ENCODE data around the gene PARG. TPM values are rescaled to one million over a fixed set of nuclear protein-coding genes. Genes with fewer than 3 reads are reported as not detected.
"Not testable (repeated sequence)": the region's sequence is repeated elsewhere in the genome, so short reads cannot be mapped to it uniquely, and the experiment has no call there.

Gene PARG
- total RNA-seq, 2 experiments from 2014 or later: 32.7 to 34.2 TPM

DNA sequence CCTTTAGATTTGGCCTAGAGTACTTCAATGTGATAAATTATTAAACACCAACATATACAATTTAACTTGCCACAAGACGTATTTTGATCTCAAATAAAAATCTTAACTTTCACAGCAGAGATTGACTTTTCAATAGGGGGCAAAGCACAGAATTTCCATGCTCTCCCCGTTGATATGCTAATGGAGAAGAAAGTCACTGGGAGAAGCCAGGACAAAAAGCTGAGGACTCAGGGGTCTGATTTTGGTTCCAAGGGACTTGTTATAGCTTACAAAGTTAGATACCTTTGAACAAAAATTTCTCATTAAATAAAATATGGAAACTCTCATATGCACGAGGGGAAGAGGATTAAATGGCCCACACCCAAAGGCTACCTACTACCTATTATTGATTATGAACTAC lies 59.5 kb downstream of the PARG start:
- H3K4me1 Mint-ChIP-seq; DNase-seq; H3K27ac Mint-ChIP-seq; H3K9me3 Mint-ChIP-seq; POLR2A ChIA-PET; ATAC-seq (ENCODE audit: low read depth); H3K36me3 Mint-ChIP-seq; H3K27me3 Mint-ChIP-seq; H3K4me3 Mint-ChIP-seq: not testable (repeated sequence)

GRCh38 chr10:49872740-49873139 lies 69.1 kb downstream of the PARG start:
- H3K27ac Mint-ChIP-seq; ATAC-seq (ENCODE audit: low read depth); H3K4me1 Mint-ChIP-seq; H3K9me3 Mint-ChIP-seq; H3K36me3 Mint-ChIP-seq; DNase-seq; POLR2A ChIA-PET; H3K27me3 Mint-ChIP-seq; H3K4me3 Mint-ChIP-seq: not testable (repeated sequence)

DNA sequence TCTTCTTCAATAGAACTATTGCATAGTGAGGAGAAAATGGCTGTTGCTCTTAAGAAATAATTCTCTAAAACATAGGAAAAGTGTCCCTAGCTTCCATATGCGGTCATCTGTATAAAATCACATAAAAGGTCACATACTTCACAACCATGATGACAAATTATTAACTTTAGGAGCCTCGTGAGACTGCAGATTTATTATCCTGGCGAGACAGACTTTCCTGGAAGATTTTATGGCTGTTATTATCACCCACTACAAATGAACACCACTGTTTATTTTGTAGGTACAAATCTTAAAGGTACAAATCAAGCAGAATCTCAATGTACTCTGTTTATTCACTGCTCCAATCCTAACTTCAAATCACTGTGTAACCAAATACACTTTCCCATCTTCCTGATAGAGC lies 70.4 kb downstream of the PARG start:
- H3K36me3 Mint-ChIP-seq; ATAC-seq (ENCODE audit: low read depth); H3K27ac Mint-ChIP-seq; H3K27me3 Mint-ChIP-seq; DNase-seq; H3K9me3 Mint-ChIP-seq; POLR2A ChIA-PET; H3K4me3 Mint-ChIP-seq; H3K4me1 Mint-ChIP-seq: not testable (repeated sequence)

- H3K9me3 Mint-ChIP-seq; H3K27me3 Mint-ChIP-seq; ATAC-seq (ENCODE audit: low read depth); H3K27ac Mint-ChIP-seq; H3K36me3 Mint-ChIP-seq; H3K4me1 Mint-ChIP-seq; H3K4me3 Mint-ChIP-seq; POLR2A ChIA-PET; DNase-seq: not testable (repeated sequence)
These were observed 81.9 kb downstream of the PARG start for GRCh38 chr10:49859933-49860332.

GRCh38 chr10:49858697-49859382 lies 83.0 kb downstream of the PARG start:
- H3K4me3 Mint-ChIP-seq; H3K27me3 Mint-ChIP-seq; H3K4me1 Mint-ChIP-seq; DNase-seq; ATAC-seq (ENCODE audit: low read depth); H3K36me3 Mint-ChIP-seq; H3K9me3 Mint-ChIP-seq; POLR2A ChIA-PET; H3K27ac Mint-ChIP-seq: not testable (repeated sequence)

DNA sequence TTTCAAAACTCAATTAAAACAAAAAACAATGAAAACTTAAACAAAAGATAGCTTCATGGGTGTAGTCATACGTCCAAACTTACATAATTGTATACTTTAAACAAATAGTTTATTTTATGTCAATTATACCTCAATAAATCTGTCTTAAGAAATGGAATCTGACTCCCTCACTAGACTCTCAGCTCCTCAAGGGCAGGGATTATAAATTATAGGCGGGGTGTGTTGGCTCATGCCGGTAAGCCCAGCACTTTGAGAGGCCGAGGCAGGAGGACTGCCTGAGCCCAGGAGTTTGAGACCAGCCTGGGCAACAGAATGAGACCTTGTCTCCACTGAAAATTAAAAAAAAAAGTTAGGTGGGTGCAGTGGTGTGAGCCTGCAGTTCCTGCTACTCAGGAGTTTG lies 92.3 kb downstream of the PARG start:
- H3K4me1 Mint-ChIP-seq; DNase-seq; H3K4me3 Mint-ChIP-seq; POLR2A ChIA-PET; H3K9me3 Mint-ChIP-seq; H3K36me3 Mint-ChIP-seq; H3K27ac Mint-ChIP-seq; ATAC-seq (ENCODE audit: low read depth); H3K27me3 Mint-ChIP-seq: not testable (repeated sequence)

GRCh38 chr10:49844775-49845595 lies 96.8 kb downstream of the PARG start:
- POLR2A ChIA-PET: no interaction called here
- ATAC-seq (ENCODE audit: low read depth) (no peak), DNase-seq (no peak)
- H3K9me3 Mint-ChIP-seq: no peaks in the 10 kb centered on the region
- peaks cover 6% of the 10 kb centered on the region for H3K36me3 Mint-ChIP-seq
- no peak overlapping the region for H3K27ac Mint-ChIP-seq
- no peak overlapping the region for H3K4me3 Mint-ChIP-seq
- H3K4me1 Mint-ChIP-seq: no peaks in the 10 kb centered on the region
- H3K27me3 Mint-ChIP-seq: no peaks in the 10 kb centered on the region

DNA sequence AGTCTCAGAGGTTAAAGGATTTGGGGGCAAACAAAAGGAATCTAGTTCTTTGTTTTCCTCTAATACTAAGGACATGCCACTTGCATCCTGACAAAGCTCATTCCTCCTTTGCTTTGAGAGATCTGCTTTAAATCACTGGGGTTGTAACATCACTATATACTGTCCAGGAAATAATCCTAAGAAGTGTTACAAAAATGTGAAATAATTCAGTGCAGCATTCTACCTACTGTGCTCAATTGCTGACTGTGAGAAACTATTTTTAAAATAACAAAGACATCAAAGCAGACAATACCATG lies 99.5 kb downstream of the PARG start:
- H3K4me3 Mint-ChIP-seq, POLR2A ChIA-PET: not testable (repeated sequence)

GRCh38 chr10:49841615-49842332 lies 100.1 kb downstream of the PARG start:
- no peak for DNase-seq
- no peak overlapping the region for H3K4me3 Mint-ChIP-seq
- peaks cover 18% of the 10 kb centered on the region for H3K36me3 Mint-ChIP-seq
- no peak overlapping the region for H3K27ac Mint-ChIP-seq
- ATAC-seq (ENCODE audit: low read depth): no peak
- POLR2A ChIA-PET: no interaction called here
- H3K27me3 Mint-ChIP-seq: no peaks in the 10 kb centered on the region
- H3K4me1 Mint-ChIP-seq: no peaks in the 10 kb centered on the region
- no peaks in the 10 kb centered on the region for H3K9me3 Mint-ChIP-seq

More for the DNA sequence above, 99.5 kb downstream of the PARG start:
- H3K27me3 Mint-ChIP-seq; H3K27ac Mint-ChIP-seq; H3K4me1 Mint-ChIP-seq; ATAC-seq (ENCODE audit: low read depth); H3K9me3 Mint-ChIP-seq; DNase-seq: not testable (repeated sequence)
- H3K36me3 Mint-ChIP-seq: peaks cover 18% of the 10 kb centered on the region

GRCh38 chr10:49837685-49838084 lies 104.1 kb downstream of the PARG start:
- H3K27me3 Mint-ChIP-seq: no peaks in the 10 kb centered on the region
- POLR2A ChIA-PET: no interaction called here
- no peaks in the 10 kb centered on the region for H3K4me1 Mint-ChIP-seq
- peaks cover 14% of the 10 kb centered on the region for H3K36me3 Mint-ChIP-seq
- ATAC-seq (ENCODE audit: low read depth): no peak
- DNase-seq: no peak
- no peaks in the 10 kb centered on the region for H3K9me3 Mint-ChIP-seq
- H3K4me3 Mint-ChIP-seq: no peak overlapping the region
- H3K27ac Mint-ChIP-seq: no peak overlapping the region

- POLR2A ChIA-PET: no interaction called here
- DNase-seq (no peak), ATAC-seq (ENCODE audit: low read depth) (no peak)
- Mint-ChIP-seq H3K27ac (no peak overlapping the region), H3K4me1 (no peaks in the 10 kb centered on the region), H3K36me3 (peaks cover 14% of the 10 kb centered on the region), H3K27me3 (no peaks in the 10 kb centered on the region), H3K9me3 (no peaks in the 10 kb centered on the region), H3K4me3 (no peak overlapping the region)
These were observed 104.8 kb downstream of the PARG start for GRCh38 chr10:49837051-49837478.

GRCh38 chr10:49834976-49835375 lies 106.9 kb downstream of the PARG start:
- Mint-ChIP-seq H3K9me3 (no peaks in the 10 kb centered on the region), H3K27ac (no peak overlapping the region), H3K4me3 (no peak overlapping the region), H3K27me3 (no peaks in the 10 kb centered on the region), H3K36me3 (peaks cover 17% of the 10 kb centered on the region), H3K4me1 (peaks cover 3% of the 10 kb centered on the region)
- DNase-seq (no peak), ATAC-seq (ENCODE audit: low read depth) (no peak)
- POLR2A ChIA-PET: no interaction called here

DNA sequence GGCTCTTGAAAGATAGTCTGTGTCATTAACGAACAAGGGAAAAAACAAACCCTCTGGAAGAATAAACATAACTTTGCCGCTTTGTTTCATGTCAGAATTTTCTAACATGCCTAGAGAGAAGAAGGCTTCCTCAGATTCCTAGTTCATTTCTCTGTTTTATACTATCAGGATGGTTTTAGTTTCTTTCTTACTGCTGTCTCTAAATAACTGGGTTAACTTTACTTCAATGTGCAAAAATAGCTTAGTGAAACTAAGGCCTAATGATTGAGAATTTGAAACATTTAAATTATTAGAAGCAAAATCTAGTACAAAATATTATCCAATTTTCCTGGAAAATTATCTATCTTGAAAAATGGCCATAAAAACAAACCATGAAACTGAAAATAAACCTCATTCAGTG lies 107.6 kb downstream of the PARG start:
- DNase-seq (no peak), ATAC-seq (ENCODE audit: low read depth) (no peak)
- no peak overlapping the region for H3K4me3 Mint-ChIP-seq
- peaks cover 4% of the 10 kb centered on the region for H3K4me1 Mint-ChIP-seq
- POLR2A ChIA-PET: no interaction called here
- peaks cover 13% of the 10 kb centered on the region for H3K36me3 Mint-ChIP-seq
- no peak overlapping the region for H3K27ac Mint-ChIP-seq
- H3K9me3 Mint-ChIP-seq: no peaks in the 10 kb centered on the region
- no peaks in the 10 kb centered on the region for H3K27me3 Mint-ChIP-seq

DNA sequence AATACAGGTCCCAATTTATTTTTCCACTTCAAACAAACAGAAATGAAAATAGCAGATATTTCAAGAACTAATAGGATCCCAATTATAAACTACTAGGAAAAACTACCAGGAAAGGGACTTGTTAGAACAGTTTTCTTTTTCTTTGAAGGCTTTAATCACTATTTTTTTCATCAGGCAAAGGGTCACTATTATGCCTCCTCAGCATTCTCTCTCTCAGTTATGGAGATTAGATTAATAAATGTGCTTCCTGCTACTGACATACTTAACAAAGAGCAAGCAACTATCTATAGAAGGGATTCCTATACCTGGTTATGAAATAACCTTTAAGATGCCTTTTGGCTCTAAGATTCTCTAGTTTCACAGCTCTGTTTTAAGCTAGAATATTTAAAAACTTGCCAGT lies 108.7 kb downstream of the PARG start:
- ATAC-seq (ENCODE audit: low read depth): no peak

More for the DNA sequence above, 108.7 kb downstream of the PARG start:
- Mint-ChIP-seq H3K4me3 (no peak overlapping the region), H3K27ac (no peak overlapping the region), H3K36me3 (peaks cover 10% of the 10 kb centered on the region), H3K27me3 (no peaks in the 10 kb centered on the region), H3K9me3 (no peaks in the 10 kb centered on the region), H3K4me1 (peaks cover 4% of the 10 kb centered on the region)
- POLR2A ChIA-PET: no interaction called here
- no peak for DNase-seq
